PFSK-1 (cell line): ENCODE data around the gene ANKHD1.

ENCODE experiments used
- FOXP2 ChIP-seq: optimal IDR thresholded peaks from 2 replicates; pipeline ENCODE3; 2011; ENCODE audit warnings: borderline replicate concordance, control low read depth, inconsistent platforms; ENCODE audit not compliant: insufficient read depth; ENCODE audit errors: extremely low read length, extremely low read depth
- POLR2AphosphoS5 ChIP-seq: IDR thresholded peaks from 2 replicates; pipeline ENCODE4 v1.6.1; 2012; ENCODE audit warnings: low read depth, mild to moderate bottlenecking, control low read depth, low read length, moderate library complexity
- SIN3A ChIP-seq: IDR thresholded peaks from 2 replicates; pipeline ENCODE4 v1.6.1; 2012; ENCODE audit warnings: mild to moderate bottlenecking, low read length, moderate library complexity, borderline replicate concordance; ENCODE audit not compliant: insufficient read depth
- TAF1 ChIP-seq: IDR thresholded peaks from 2 replicates; pipeline ENCODE4 v1.6.1; 2012; ENCODE audit warnings: low read length, control low read depth, borderline replicate concordance; ENCODE audit not compliant: insufficient read depth
- TF ChIP-seq, protein P1 (sequence below), 2 experiments: IDR thresholded peaks; 2 replicates each; pipeline versions ENCODE4 v1.6.1 to v1.8.0; 2011 to 2012; ENCODE audit warnings: low read depth in 2 of 2, low read length in 2 of 2, control low read depth in 1 of 2, inconsistent platforms in 1 of 2, mild to moderate bottlenecking in 1 of 2, moderate library complexity in 1 of 2; ENCODE audit not compliant: insufficient read depth in 1 of 2

DNA sequence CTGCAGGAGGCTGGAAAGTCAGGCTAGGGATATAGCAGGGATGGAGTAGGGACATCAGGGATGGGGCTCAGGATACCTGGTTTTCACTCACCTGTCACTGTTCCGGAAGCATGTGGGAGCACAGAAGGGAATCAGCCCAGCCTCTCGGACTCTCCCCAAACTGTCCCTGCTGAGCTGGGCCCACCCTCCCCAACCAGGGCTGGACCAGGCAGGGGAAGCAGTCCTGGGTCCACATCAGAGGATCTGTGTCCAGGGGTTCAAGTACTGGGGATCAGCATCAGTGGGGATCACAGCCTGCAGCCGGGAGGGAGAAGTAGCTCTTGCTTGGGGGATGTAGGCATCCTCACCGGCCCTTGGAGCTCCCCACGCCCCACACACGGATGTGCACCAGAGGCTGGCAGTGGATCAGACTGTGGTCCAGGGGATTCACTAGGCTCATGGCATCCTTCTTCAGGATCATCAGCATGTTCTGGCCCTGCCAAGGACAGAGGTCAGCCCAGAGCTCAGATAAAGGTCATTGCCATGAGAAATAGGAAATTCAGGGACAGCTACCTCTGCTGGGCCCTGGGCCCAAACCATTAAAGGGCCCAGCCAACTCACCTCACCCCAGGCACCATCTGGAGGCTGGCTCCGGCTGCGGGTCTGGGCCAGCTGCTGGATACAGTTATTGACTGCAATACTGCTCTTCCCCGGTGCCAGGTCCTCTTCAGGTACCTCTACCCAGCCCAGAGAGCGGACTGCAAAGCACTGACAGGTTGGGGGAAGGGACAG lies 160.3 kb downstream of the ANKHD1 start:
- TF ChIP-seq POLR2AphosphoS5 (no peak), TAF1 (no peak), SIN3A (no peak), FOXP2 (no peak)
- TF ChIP-seq, protein P1, sequence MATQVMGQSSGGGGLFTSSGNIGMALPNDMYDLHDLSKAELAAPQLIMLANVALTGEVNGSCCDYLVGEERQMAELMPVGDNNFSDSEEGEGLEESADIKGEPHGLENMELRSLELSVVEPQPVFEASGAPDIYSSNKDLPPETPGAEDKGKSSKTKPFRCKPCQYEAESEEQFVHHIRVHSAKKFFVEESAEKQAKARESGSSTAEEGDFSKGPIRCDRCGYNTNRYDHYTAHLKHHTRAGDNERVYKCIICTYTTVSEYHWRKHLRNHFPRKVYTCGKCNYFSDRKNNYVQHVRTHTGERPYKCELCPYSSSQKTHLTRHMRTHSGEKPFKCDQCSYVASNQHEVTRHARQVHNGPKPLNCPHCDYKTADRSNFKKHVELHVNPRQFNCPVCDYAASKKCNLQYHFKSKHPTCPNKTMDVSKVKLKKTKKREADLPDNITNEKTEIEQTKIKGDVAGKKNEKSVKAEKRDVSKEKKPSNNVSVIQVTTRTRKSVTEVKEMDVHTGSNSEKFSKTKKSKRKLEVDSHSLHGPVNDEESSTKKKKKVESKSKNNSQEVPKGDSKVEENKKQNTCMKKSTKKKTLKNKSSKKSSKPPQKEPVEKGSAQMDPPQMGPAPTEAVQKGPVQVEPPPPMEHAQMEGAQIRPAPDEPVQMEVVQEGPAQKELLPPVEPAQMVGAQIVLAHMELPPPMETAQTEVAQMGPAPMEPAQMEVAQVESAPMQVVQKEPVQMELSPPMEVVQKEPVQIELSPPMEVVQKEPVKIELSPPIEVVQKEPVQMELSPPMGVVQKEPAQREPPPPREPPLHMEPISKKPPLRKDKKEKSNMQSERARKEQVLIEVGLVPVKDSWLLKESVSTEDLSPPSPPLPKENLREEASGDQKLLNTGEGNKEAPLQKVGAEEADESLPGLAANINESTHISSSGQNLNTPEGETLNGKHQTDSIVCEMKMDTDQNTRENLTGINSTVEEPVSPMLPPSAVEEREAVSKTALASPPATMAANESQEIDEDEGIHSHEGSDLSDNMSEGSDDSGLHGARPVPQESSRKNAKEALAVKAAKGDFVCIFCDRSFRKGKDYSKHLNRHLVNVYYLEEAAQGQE (IDR thresholded peaks at IDR 0.05; ENCODE audit: insufficient read depth in 1 of 2, low read depth in 2 of 2, low read length in 2 of 2): no peak
